NCI-H510A treated with DMSO at 0.1 percent for 48 hours (cell line): Measurements from ENCODE around the gene IRF2BPL.

Source experiments
- DNase-seq: peaks from one replicate; lab custom pipeline; 2025; lab: John Stamatoyannopoulos, UW

Gene IRF2BPL

GRCh38 chr14:77011245-77011644 lies 17.3 kb downstream of the IRF2BPL start:
- peak; percentile 62 for DNase-seq

- no peak for DNase-seq
Observed at GRCh38 chr14:77009014-77009413, 19.5 kb downstream of the IRF2BPL start.

- DNase-seq: no peak
Observed at GRCh38 chr14:77008541-77008940, 20.0 kb downstream of the IRF2BPL start.

DNA sequence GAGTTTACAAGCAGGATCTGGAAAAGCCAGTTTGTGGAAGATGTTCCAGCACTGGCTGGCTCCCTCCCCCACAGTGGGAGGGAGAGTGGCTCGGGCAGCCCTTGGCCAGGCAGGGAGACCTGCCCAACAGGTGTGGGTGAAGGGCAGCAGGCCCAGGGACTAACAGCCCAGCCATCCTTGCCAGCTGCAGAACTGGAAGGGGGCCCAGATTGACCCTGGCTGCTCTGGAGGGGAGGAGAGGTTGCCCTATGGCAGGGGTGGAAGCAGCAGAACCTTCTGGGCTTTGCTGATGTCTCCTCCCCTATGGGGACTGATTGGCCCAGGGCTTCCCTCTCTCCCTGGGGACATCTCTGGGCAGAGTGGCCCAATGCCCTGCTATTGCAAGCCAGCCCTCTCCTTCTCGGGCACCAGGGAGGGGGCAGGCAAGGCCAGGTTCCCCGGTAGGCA lies 20.5 kb downstream of the IRF2BPL start:
- peak; percentile 92 for DNase-seq

- DNase-seq: peak; percentile 84
Observed at GRCh38 chr14:77007183-77007974, 21.1 kb downstream of the IRF2BPL start.

GRCh38 chr14:77006132-77006531 lies 22.4 kb downstream of the IRF2BPL start:
- no peak for DNase-seq

GRCh38 chr14:77005559-77005958 lies 22.9 kb downstream of the IRF2BPL start:
- no peak for DNase-seq

DNA sequence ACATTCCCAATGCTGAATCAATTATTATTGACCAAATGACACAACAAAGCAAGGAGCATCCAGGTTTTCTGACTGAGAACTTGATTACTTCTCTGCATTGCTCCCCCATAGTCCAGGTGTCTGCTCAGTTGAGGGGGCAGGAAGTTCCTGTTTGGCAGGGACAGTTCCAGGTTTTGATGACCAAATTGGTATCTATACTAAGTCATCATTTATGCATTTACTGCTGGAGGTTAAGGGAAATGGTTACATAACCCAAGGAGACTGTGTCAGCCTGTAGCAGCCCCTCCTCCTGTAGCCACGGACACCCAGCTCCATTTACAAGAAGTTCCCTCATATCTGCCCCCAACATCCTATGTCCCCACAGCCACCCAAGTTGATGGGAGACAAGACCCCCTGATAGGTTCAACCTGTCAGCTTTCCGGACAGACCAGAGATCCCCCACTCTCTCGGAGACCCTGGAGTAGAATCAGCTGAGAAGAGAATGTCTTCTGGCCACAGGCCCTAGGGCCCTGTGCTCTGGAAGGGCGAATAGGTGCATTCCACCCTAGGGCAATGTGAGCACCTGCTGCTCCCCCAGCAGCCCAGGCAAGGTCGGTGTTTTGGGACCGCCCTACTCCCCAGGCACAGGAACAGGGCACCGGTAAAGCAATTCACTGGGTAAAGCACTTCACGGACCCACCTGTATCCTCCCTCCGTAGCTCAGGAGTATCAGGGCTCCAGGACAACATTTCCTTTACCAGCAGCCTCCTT lies 23.6 kb downstream of the IRF2BPL start:
- DNase-seq: no peak

GRCh38 chr14:77003960-77004710 lies 24.4 kb downstream of the IRF2BPL start:
- DNase-seq: no peak

GRCh38 chr14:77002889-77003288 lies 25.6 kb downstream of the IRF2BPL start:
- DNase-seq: no peak

GRCh38 chr14:77002335-77002734 lies 26.2 kb downstream of the IRF2BPL start:
- no peak for DNase-seq

DNA sequence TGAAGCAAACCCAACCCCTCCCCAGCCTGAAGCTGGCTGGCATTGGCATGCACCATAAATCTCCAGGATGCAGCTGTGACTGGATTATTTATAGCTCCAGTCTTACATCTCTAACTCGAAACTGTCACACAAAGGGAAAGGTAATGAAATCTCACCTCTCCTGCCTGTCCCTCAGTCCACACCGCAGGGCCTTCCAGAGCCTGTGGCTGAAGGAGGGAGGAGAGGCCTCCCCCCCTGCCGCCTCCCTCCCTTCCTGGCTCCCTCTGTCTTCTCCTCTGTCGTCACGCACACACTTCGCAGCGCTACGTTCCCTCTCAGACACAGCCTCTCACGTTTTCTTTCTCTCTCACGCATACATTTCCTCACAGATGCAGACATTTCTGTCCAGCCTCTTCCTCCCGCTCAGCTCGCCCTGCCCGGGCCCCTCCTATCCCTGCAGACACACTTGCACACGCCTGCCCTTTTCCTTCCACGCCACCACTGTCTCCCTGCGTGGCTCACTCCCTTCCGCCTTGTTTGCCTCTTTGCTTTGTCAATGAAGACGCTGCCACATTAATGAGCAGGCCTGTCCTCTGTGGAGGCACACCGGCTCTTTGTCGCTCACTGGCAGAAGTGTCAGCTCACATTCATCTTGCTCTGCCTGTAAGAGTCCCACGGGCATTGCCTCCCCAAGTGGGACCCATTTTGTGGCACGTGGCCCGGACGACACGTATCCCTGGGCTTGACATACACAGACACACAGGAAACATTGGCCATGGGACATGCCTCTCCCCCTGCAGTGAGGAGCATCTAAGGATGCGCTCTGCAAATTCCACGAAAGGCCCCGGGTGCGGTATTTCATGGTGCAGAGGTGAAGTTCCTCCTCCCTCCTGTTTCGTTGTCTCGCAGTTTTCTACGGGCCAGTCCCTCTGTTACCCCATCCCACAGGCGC lies 27.9 kb downstream of the IRF2BPL start:
- peak; percentile 84 for DNase-seq

GRCh38 chr14:76998910-76999309 lies 29.6 kb downstream of the IRF2BPL start:
- DNase-seq: no peak

DNA sequence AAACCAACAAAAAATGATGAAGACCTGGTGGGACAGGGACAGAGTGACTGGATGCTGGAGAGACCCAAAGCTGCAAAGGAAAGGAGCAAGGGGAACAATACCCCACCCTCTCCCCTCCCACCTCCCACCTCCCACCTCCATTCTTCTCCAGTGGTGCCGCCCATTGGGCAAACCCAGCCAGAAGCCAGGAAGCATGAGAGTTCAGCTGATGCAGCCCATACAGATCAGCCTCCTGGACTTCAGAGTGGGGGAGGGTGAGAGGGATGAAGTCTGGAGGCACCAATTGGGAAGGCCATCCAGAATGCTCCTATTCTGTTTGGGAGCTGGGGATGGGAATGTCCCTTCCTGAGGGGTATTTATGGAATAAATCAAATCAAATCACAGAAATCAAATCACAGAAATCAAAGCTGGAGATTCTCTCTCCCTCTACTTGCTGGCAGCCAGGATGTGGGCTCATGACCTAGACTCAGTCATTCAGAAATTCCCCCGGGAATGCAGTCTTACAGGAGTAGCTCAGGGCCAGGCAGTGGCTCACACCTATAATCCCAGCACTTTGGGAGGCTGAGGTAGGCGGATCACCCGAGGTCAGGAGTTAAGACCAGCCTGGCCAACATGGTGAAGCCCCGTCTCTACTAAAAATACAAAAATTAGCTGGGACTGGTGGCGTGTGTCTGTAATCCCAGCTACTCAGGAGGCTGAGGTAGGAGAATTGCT lies 31.1 kb downstream of the IRF2BPL start:
- DNase-seq: no peak

DNA sequence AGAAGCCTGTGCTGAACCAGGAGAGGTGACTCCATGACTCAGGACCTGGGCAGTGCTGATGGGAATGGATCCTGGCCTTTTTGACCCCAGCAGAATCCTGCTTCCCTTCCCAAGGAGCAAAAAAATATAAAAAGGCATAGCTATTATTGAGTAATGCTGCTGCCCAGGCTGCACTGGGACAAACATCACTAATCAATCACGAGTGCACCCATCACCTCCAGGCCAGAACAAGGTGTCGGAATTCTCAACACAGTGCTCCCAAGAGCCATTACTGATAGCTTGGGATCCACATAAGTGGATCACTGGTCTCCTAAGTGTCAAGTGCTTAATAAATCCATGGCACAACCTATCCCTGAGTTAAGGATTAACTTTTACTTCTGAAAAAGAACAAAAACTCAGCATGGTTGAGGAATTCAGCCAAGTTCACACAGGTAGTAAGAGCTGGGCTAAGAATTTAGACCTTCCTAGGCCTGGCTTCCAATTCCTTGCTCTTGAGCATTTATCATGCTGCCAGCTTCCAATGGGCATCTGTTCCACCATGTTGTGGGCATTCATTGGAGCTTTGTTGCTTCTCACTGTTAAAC lies 31.9 kb downstream of the IRF2BPL start:
- no peak for DNase-seq

GRCh38 chr14:76995279-76996035 lies 33.1 kb downstream of the IRF2BPL start:
- DNase-seq: no peak

GRCh38 chr14:76993752-76994151 lies 34.8 kb downstream of the IRF2BPL start:
- no peak for DNase-seq

GRCh38 chr14:76990084-76990483 lies 38.4 kb downstream of the IRF2BPL start:
- no peak for DNase-seq

- no peak for DNase-seq
Observed at GRCh38 chr14:76987956-76988520, 40.5 kb downstream of the IRF2BPL start.
